CD14-positive monocyte (primary cell): Measurements from ENCODE around the gene ARIH2. TPM values are rescaled to one million over a fixed set of nuclear protein-coding genes. Genes with fewer than 3 reads are reported as not detected.
A peak's percentile ranks its signal among the peaks of the same experiment; 100 is the strongest.

Experiments used
- DNase-seq, 3 donors: peaks; one replicate each; pipeline ENCODE4 v3.0.0-alpha.2; 2011 to 2022
- H2AFZ ChIP-seq: 2 replicates; pipeline ENCODE4 v1.6.0; 2012; ENCODE audit warnings: mild to moderate bottlenecking, low read depth, low read length, inconsistent platforms; ENCODE audit not compliant: insufficient read depth, poor library complexity, severe bottlenecking
- H3K27ac ChIP-seq, 2 donors: 1 replicate in 1 of 2; 2 replicates in 1 of 2; pipeline ENCODE4 v1.5.1; 2012 to 2013; ENCODE audit warnings: low read length in 2 of 2, control low read depth in 1 of 2, inconsistent platforms in 1 of 2, low read depth in 1 of 2, mild to moderate bottlenecking in 1 of 2
- H3K27me3 ChIP-seq, 2 donors: one replicate each; pipeline versions ENCODE4 v1.6.0 to v1.6.1; 2011 to 2013; ENCODE audit warnings: low read length in 2 of 2; ENCODE audit not compliant: control insufficient read depth in 2 of 2, insufficient read depth in 2 of 2
- H3K36me3 ChIP-seq, 2 donors: replicated peaks in 1 of 2; 1 replicate in 1 of 2; 2 replicates in 1 of 2; pipeline versions ENCODE4 v1.5.1 to v1.6.1; 2012 to 2013; ENCODE audit warnings: low read length in 2 of 2, control low read depth in 1 of 2, inconsistent platforms in 1 of 2, mild to moderate bottlenecking in 1 of 2; ENCODE audit not compliant: insufficient read depth in 2 of 2, control insufficient read depth in 1 of 2
- H3K4me1 ChIP-seq, 2 donors: 1 replicate in 1 of 2; 2 replicates in 1 of 2; pipeline versions ENCODE4 v1.5.1 to v1.6.1; 2012 to 2013; ENCODE audit warnings: low read length in 2 of 2, control low read depth in 1 of 2, inconsistent platforms in 1 of 2, mild to moderate bottlenecking in 1 of 2, moderate library complexity in 1 of 2; ENCODE audit not compliant: insufficient read depth in 2 of 2, control insufficient read depth in 1 of 2
- H3K4me2 ChIP-seq: replicated peaks from 2 replicates; pipeline ENCODE3; 2012; ENCODE audit warnings: low read length, moderate library complexity, mild to moderate bottlenecking; ENCODE audit not compliant: poor library complexity, severe bottlenecking; ENCODE audit errors: extremely low read depth
- H3K4me3 ChIP-seq, 3 experiments: fragments of 200-600 bp in 1 of 3; sonication (generic) in 1 of 3; replicated peaks in 1 of 3; 1 replicate in 2 of 3; 2 replicates in 1 of 3; pipeline ENCODE4 v1.5.1; 2011 to 2013; ENCODE audit warnings: low read length in 3 of 3, mild to moderate bottlenecking in 3 of 3, control low read depth in 2 of 3, low read depth in 2 of 3, inconsistent platforms in 1 of 3, moderate library complexity in 1 of 3
- H3K79me2 ChIP-seq: 2 replicates; pipeline ENCODE4 v1.6.0; 2012; ENCODE audit warnings: mild to moderate bottlenecking, control low read depth, inconsistent platforms, low read length, moderate library complexity; ENCODE audit not compliant: insufficient read depth
- H3K9ac ChIP-seq: 2 replicates; pipeline ENCODE4 v1.6.0; 2017; ENCODE audit warnings: low read length, mild to moderate bottlenecking; ENCODE audit not compliant: insufficient read depth, poor library complexity, severe bottlenecking
- H3K9me3 ChIP-seq, 2 donors: replicated peaks in 1 of 2; 1 replicate in 1 of 2; 2 replicates in 1 of 2; pipeline versions ENCODE4 v1.5.1 to v1.6.1; 2012 to 2013; ENCODE audit warnings: low read length in 2 of 2, control low read depth in 1 of 2; ENCODE audit not compliant: control insufficient read depth in 1 of 2, insufficient read depth in 1 of 2
- H4K20me1 ChIP-seq: 2 replicates; pipeline ENCODE4 v1.6.0; 2012; ENCODE audit warnings: mild to moderate bottlenecking, low read length, control low read depth, moderate library complexity; ENCODE audit not compliant: insufficient read depth
- H3K27ac Mint-ChIP-seq, 7 donors: one replicate each; pipeline ENCODE4 v1.8.0; 2020; ENCODE audit warnings: mild to moderate bottlenecking in 7 of 7, mixed read lengths in 7 of 7, moderate library complexity in 6 of 7, inconsistent platforms in 2 of 7
- H3K27me3 Mint-ChIP-seq, 3 donors: one replicate each; pipeline ENCODE4 v1.8.0; 2021 to 2022; ENCODE audit warnings: low read depth in 3 of 3, mild to moderate bottlenecking in 3 of 3, mixed read lengths in 3 of 3, moderate library complexity in 3 of 3, inconsistent platforms in 1 of 3
- H3K36me3 Mint-ChIP-seq, 2 donors: one replicate each; pipeline ENCODE4 v1.8.0; 2020; ENCODE audit warnings: mixed read lengths in 2 of 2, inconsistent platforms in 1 of 2, mild to moderate bottlenecking in 1 of 2
- H3K4me1 Mint-ChIP-seq: one replicate; pipeline ENCODE4 v1.8.0; 2020; ENCODE audit warnings: mild to moderate bottlenecking, mixed read lengths
- H3K4me3 Mint-ChIP-seq, 2 donors: one replicate each; pipeline ENCODE4 v1.8.0; 2020; ENCODE audit warnings: mild to moderate bottlenecking in 2 of 2, mixed read lengths in 2 of 2, moderate library complexity in 1 of 2
- H3K9me3 Mint-ChIP-seq, 7 donors: one replicate each; pipeline ENCODE4 v1.8.0; 2020 to 2022; ENCODE audit warnings: mixed read lengths in 7 of 7, mild to moderate bottlenecking in 6 of 7, moderate library complexity in 6 of 7, inconsistent platforms in 2 of 7
- CTCF ChIP-seq: fragments of 200-600 bp; IDR thresholded peaks from one replicate; pipeline ENCODE4 v1.8.0; 2022; ENCODE audit warnings: antibody characterized with exemption, mild to moderate bottlenecking
- WGBS: methylation state at CpG from one replicate; pipeline ENCODE4 v1.1.5; 2013; ENCODE audit warnings: missing lambda C conversion rate; ENCODE audit not compliant: insufficient coverage; 5-methylcytosine and 5-hydroxymethylcytosine counted together
- intact Hi-C, 2 donors: fragments of 100-400 bp; cut with micrococcal nuclease; formaldehyde crosslinking; loops; one replicate each; pipeline versions ENCODE4 v1.15.0 to v1.15.1; 2023
- polyA plus RNA-seq, 3 donors: library from polyadenylated mRNA; depleted of rRNA in 1 of 3; unstranded in 2 of 3; stranded (reverse) in 1 of 3; fragments of 300-500 nt in 2 of 3; fragments of >200 nt in 1 of 3; fragmentation: Illumina TruSeq in 2 of 3; gene quantifications; 1 replicate in 2 of 3; 2 replicates in 1 of 3; pipeline ENCODE4 v1.2.3, GENCODE V29; 2012 to 2021

ARIH2 gene
- polyA plus RNA-seq, 3 donors = 68.2 to 94.8 (median 72.2) TPM

- peaks cover 21 to 30% of the 10 kb centered on the region in 2 donors for H3K36me3 ChIP-seq
- 2% methylated on average over 18 of the region's 21 CpGs for WGBS
- no peaks in the 10 kb centered on the region for H3K9me3 ChIP-seq
- H3K4me1 ChIP-seq = peaks cover 21 to 27% of the 10 kb centered on the region in 2 donors
- Mint-ChIP-seq H3K36me3 (peaks cover 16 to 29% of the 10 kb centered on the region in 2 donors), H3K27ac (peak overlapping the region; percentile 82 to 94 (median 91)), H3K9me3 (no peaks in the 10 kb centered on the region), H3K27me3 (peaks cover 0 to 1% (median 0%) of the 10 kb centered on the region in 3 donors), H3K4me3 (peak overlapping the region; percentile 93 to 95), H3K4me1 (peaks cover 33% of the 10 kb centered on the region)
- H3K27ac ChIP-seq = peak overlapping the region; percentile 63 to 75
- intact Hi-C loops = loop anchor here (2.0 to 10.0 kb wide), 5 partner anchors 18 to 168 kb away; partner anchors contain the start of genes LAMB2 (in 1 of the 2), NDUFAF3 (in 1 of the 2), QRICH1 (in 1 of the 2) and WDR6 (in 1 of the 2)
- no peaks in the 10 kb centered on the region for H3K27me3 ChIP-seq
- H3K4me3 ChIP-seq = peak overlapping the region; percentile 83 to 96 (median 96)
- peak overlapping the region; percentile 99 for H3K4me2 ChIP-seq
- peaks cover 23% of the 10 kb centered on the region for H3K79me2 ChIP-seq
- no peak for TF ChIP-seq CTCF
- peak overlapping the region; percentile 100 for H2AFZ ChIP-seq
- peak overlapping the region; percentile 82 for H3K9ac ChIP-seq
- H4K20me1 ChIP-seq = no peaks in the 10 kb centered on the region
- no peak for DNase-seq
These were observed 70.6 kb downstream of the ARIH2 start for GRCh38 chr3:48989126-48989795.

GRCh38 chr3:48989796-48990635, 71.4 kb downstream of the ARIH2 start, which contains the start of gene P4HTM:
P4HTM (plus strand) TSS chr3:48990241; CDS start chr3:48990257, 16 bp downstream.
- peaks cover 27% of the 10 kb centered on the region for H3K4me1 Mint-ChIP-seq
- Histone ChIP-seq H3K4me2 (peak within 1 kb of the TSS; percentile 99), H3K27me3 (no peaks in the 10 kb centered on the region), H3K36me3 (peaks cover 16 to 30% of the 10 kb centered on the region in 2 donors), H3K4me3 (peak within 1 kb of the TSS; percentile 83 to 96 (median 96)), H3K27ac (peak within 1 kb of the TSS; percentile 63 to 75), H3K9me3 (no peaks in the 10 kb centered on the region), H2AFZ (peak within 1 kb of the TSS; percentile 100), H4K20me1 (no peaks in the 10 kb centered on the region), H3K9ac (peak within 1 kb of the TSS; percentile 82), H3K4me1 (peaks cover 21 to 27% of the 10 kb centered on the region in 2 donors), H3K79me2 (peaks cover 23% of the 10 kb centered on the region)
- TF ChIP-seq CTCF = peak; percentile 22
- DNase-seq = peak; percentile 57 to 74 (median 57)
- no peaks in the 10 kb centered on the region for H3K9me3 Mint-ChIP-seq
- no peaks in the 10 kb centered on the region for H3K27me3 Mint-ChIP-seq
- H3K4me3 Mint-ChIP-seq = peak within 1 kb of the TSS; percentile 93 to 95
- WGBS = under 1% methylated on average over 91 of the region's 91 CpGs
- peak within 1 kb of the TSS; percentile 82 to 94 (median 91) for H3K27ac Mint-ChIP-seq
- H3K36me3 Mint-ChIP-seq = peaks cover 17 to 29% of the 10 kb centered on the region in 2 donors
- intact Hi-C loops = loop anchor here (2.0 to 10.0 kb wide), 6 partner anchors 17 to 167 kb away; partner anchors contain the start of genes LAMB2 (in 1 of the 2), NDUFAF3 (in 1 of the 2), QRICH1 (in 1 of the 2) and WDR6 (in 1 of the 2)
